ENCODE data around the gene FAM171A2.
"Not testable (repeated sequence)": the region's sequence is repeated elsewhere in the genome, so short reads cannot be mapped to it uniquely, and the experiment has no call there.

Gene FAM171A2

GRCh38 chr17:44383861-44384260, 20.2 kb upstream of the FAM171A2 start:
- DNase-seq (ENCODE audit: low read depth in 2 of 2): no peak

DNA sequence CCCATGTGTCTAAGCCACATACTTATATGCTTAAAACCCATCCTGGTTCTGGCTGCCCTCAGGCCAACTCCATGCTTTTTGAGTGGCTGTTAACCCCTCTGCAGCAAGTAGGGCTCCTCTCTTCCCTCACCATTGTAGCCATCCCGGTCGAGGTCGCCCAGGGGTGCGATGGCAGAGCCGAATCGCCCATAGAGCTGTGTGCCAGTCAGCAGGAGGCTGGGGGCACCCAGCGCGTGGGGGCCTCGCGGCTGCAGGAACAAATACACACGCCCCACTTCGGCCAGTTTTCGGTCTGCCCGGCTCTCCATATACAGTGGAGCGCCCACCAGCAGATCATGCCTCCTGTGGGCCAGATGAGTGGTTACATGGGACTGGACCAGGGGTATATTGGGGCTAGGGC, 19.7 kb upstream of the FAM171A2 start:
- no peak for DNase-seq (ENCODE audit: low read depth in 2 of 2)

DNA sequence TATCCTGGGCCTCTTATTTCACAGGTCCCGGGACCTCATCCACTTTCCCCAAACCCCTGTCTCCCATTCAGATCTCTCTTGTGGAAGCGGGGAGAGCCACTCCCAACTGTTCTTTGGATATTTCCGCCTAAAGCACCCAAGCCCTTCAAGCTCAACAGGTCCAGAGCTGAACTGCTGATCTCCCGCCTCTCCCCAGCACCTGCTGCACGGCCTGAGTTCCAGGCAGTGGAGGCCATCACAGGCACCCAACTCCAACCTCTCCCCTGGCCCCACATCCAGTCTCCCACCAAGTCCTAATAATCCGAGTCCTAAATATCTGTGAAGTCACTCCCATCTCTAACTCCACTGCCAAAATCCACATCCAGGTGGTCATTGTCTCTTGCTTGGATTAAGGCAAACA, 19.3 kb upstream of the FAM171A2 start:
- DNase-seq (ENCODE audit: low read depth in 2 of 2): no peak

- DNase-seq (ENCODE audit: low read depth in 2 of 2): no peak
These were observed 18.2 kb upstream of the FAM171A2 start for GRCh38 chr17:44381810-44382305.

GRCh38 chr17:44380767-44381166, 17.1 kb upstream of the FAM171A2 start:
- DNase-seq (ENCODE audit: low read depth in 2 of 2): no peak

DNA sequence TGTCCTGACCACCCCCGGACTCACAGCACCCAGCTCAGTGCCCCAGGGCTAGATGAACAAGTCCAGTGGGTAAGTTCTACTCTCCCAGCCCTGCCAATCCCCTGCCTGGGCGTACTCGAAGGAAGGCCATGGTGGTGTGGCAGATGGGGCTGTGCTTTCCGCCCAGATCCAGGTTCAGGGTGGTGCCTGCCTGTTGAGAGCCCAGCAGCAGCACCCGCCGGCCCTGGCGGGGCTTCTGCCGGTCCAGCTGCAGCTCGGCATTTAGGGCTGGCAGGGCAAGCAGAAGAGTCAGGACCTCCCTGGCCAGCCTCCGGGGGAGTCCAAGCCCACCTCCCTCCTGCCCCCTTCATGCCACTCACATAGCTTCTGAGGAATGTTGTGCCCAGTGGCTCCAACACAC, 16.2 kb upstream of the FAM171A2 start:
- DNase-seq (ENCODE audit: low read depth in 2 of 2): no peak

GRCh38 chr17:44378171-44378705, 14.6 kb upstream of the FAM171A2 start:
- no peak for DNase-seq (ENCODE audit: low read depth in 2 of 2)

DNA sequence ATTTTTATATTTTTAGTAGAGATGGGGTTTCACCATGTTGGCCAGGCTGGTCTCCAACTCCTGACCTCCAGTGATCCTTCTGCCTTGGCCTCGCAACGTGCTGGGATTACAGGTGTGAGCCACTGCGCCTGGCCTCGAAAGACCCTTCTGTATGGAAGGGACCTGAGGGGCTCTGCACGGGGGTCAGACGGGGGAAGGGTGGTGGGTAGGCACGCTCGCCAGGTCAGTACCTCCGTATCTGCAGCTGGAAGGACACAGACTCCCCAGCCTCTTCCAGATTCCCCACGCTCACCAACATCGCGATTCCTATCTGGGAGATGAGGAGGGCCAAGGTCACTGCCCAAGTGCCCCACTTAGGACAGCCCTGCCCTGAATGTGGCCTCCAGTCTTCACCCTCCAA, 13.1 kb upstream of the FAM171A2 start:
- DNase-seq (ENCODE audit: low read depth in 2 of 2): no peak

DNA sequence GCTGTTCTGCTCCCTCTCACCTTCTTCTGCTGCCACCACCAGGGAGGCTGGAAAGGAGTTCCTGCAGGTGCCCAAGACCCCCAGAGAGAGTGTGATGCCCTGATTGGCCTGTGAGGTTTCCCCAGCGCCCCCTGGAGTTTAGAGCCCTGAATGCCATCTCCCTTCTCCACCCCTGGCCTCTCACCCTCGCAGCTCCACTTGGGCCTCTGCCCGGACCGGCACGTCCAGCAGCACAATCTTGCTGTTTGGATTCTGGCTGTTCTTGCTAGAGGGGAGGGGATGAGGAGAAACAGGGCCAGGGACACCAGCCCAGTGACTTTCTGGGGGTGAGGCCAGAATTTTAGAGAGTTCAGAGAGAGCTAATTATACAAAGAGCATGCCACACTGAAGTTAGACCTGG, 12.5 kb upstream of the FAM171A2 start:
- no peak for DNase-seq (ENCODE audit: low read depth in 2 of 2)

DNA sequence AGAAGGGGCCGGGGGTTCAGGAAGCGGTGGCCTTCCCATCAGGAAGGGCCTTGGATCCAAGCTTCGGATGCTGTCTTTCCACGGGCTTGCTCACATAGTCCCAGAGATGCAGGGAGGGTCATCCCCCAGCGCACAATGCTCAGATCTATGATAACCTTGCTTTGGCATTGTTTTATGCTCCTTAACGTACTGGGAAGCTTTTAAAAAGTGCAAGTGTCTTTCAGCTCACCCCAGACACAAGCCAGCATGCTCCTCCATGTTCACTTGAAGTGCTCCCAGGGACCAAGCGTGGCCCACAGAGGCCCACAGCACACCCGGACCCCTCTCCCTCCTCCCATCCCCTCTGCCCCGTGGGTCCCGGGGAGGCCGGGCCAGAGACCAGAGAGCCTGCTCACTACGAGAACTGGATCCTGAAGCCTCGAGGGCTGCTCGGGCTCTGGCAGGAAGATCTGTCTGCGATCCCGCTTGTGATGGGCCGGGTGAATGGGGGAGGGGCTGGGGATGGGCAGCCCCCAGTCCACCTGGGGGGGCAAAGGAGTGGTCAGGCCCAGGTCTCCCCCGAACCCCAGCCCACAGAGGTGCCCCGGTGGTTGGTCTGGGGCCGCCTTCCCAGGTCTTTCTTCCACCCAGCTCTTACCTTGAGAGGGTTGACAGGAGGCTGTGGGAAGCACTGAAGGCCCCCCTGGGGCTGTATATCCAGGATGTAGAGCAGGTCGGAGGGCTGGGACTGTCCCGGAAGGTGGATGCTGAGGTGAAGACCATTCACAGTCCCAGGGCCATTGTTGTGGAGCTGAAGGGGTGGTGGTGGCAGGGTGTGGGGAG, 11.8 kb upstream of the FAM171A2 start:
- no peak for DNase-seq (ENCODE audit: low read depth in 2 of 2)

GRCh38 chr17:44374306-44375195, 10.9 kb upstream of the FAM171A2 start:
- no peak for DNase-seq (ENCODE audit: low read depth in 2 of 2)

DNA sequence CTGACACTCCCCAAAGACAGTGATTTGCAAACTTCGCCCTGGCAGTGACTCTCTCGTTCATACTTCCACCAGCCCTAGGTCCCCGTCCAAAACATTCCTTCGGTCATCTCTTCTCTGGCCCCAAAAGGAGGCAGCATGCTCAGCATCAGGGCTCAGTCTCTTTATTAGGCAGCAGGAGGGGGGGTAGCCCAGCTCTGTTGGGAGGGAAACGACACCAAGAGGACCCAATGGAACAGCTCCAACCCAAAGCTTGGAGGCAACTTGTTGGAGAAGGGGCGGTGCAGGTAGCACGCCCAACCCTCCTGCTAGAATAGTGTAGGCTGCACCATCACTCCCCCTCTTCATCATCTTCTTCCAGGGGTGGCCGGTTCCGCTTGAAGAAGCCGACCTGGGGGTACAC, 8.4 kb upstream of the FAM171A2 start:
- DNase-seq (ENCODE audit: low read depth in 2 of 2): no peak

GRCh38 chr17:44369414-44370023, 5.9 kb upstream of the FAM171A2 start:
- DNase-seq (ENCODE audit: low read depth in 2 of 2): not testable (repeated sequence)

GRCh38 chr17:44368391-44369243, 5.0 kb upstream of the FAM171A2 start:
- DNase-seq (ENCODE audit: low read depth in 2 of 2): not testable (repeated sequence)

DNA sequence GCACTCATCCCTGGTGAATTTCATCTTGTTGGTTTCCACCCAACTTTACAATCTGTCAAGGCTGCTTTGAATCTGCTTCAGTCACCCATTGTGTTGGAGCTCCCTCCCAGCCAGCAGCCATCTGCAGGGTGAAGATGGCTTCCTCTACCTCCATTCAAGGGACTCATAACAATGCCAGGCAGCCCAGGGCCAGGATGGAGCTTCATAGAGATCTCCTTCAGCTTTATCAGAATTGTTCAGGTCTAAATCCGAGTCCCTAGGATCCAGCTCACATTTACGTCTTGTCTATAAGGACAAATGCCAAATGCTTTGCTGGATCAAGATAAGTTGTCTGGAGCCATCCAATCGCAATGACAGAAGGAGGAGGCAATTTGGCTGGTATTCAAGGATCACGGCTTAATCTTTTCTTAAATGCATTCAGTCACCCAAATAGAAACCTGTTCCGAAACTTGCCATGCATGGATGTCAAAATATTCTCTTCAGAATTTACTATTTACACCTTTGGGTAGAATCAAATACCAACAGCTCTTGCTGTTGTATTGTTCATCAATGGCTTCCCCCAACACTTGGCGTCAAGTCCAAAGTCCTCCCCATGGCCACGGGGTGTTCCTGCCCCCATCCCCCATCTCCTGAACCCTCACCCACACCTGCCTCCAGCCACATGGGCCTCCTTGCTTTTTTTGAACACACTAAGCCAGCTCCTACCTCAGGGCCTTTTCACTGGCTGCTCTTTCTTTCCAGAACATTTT, 3.8 kb upstream of the FAM171A2 start:
- DNase-seq (ENCODE audit: low read depth in 2 of 2): no peak

GRCh38 chr17:44365051-44365450, 1.4 kb upstream of the FAM171A2 start:
- DNase-seq (ENCODE audit: low read depth in 2 of 2): not testable (repeated sequence)

DNA sequence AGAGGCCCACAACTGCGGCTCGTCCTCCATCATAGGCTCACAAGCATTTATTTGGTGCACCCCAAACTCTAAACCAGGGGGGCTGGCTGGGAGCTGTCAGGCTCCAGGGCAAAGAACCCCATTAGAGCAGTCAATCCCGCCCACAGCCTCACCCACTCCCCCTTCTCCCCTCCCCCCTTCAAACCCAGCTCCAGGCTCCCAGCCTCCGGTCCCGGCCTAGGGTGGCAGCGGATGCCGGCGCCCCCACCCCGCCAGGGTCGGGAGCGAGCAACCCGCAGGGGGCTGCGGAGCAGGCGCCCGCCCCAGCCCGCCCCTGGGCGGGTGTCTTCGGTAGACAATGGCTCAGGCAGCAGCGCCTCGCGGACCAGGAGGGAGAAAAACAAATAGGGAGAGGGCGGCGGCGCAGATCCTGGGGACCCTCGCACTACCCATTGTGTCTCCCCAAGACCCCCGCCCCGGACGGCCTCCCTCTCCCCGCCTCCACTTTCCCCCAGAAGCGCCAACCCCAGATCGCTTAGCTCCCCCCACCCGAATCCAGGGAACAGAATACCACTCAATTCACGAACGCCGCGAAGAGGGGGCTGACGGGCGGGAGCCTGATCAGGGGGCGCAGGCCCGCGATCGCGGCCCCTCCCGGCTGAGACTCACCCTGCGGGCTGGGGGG, 572 bp downstream of the FAM171A2 start:
- DNase-seq (ENCODE audit: low read depth in 2 of 2): no peak

- no peak for DNase-seq (ENCODE audit: low read depth in 2 of 2)
These were observed 1.1 kb downstream of the FAM171A2 start for GRCh38 chr17:44362459-44362948.
